Lower leg skin (tissue), 4 donors: Measurements from ENCODE around the gene CCR5AS.

Experiments
- DNase-seq, 2 donors: peaks; one replicate each; pipeline ENCODE4 v3.0.0-alpha.2; 2019; ENCODE audit warnings: low spot score in 2 of 2
- H3K4me3 ChIP-seq: fragments of 200-600 bp; sonication (generic); 2 replicates; pipeline ENCODE4 v1.5.1; 2017; ENCODE audit warnings: mild to moderate bottlenecking, low read depth; ENCODE audit not compliant: poor library complexity, severe bottlenecking
- POLR2A ChIP-seq, 2 donors: fragments of 450-650 bp; IDR thresholded peaks; one replicate each; pipeline ENCODE4 v1.6.1; 2016 to 2017; ENCODE audit warnings: antibody characterized with exemption in 2 of 2, mild to moderate bottlenecking in 1 of 2, moderate library complexity in 1 of 2
- WGBS, 2 donors: methylation state at CpG; one replicate each; pipeline ENCODE4 v1.1.5; 2018; 5-methylcytosine and 5-hydroxymethylcytosine counted together
- intact Hi-C: fragments of 100-400 bp; cut with DNase I; formaldehyde crosslinking; loops from one replicate; pipeline ENCODE4 v1.15.0; 2023; ENCODE audit warnings: low total_unique reads
- TF ChIP-seq, protein P1 (sequence below), 3 donors: fragments of 450-650 bp; IDR thresholded peaks; one replicate each; pipeline ENCODE4 v1.5.1; 2016; ENCODE audit warnings: antibody characterized with exemption in 3 of 3, mild to moderate bottlenecking in 3 of 3, moderate library complexity in 2 of 3

Gene CCR5AS

DNA sequence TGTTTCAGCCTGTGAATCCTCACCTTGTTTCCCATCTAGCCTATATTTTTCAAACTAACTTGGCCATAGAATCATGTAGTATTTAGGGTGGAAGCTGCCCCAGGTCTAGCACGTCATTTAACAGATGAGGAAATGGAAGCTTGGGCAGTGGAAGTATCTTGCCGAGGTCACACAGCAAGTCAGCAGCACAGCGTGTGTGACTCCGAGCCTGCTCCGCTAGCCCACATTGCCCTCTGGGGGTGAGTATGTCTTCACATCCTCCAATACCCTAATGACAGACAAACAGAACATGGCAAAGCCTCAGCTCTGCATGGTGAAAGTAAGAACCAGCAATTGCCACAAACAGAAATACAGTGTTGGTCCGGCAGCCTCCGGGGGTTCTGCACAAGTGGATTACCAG is 38.3 kb downstream of the CCR5AS start:
- intact Hi-C loops, result no loop called here
- peak in 1 of 2 donors; percentile 32 for DNase-seq

DNA sequence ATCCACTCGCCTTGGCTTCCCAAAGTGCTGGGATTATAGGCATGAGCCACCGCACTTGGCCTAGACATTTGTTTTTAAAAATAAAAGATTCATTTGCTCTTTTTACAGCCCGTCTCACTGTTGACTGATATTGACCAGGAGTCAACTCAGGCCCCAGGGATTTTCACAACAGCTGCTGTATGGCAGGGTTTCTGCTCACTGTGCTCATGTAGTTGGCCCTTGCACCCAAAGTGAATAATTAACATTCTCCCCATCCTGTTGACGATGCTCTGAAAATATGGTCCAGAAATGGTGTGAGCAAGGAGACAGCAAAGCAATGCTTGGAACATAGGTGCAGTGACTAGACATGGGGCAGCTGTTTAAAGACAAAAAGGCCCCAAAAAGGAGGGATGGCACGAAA is 39.1 kb downstream of the CCR5AS start:
- 88 to 91% methylated on average over 5 of the region's 5 CpGs for WGBS, 2 donors
- H3K4me3 ChIP-seq, result no peak overlapping the region
- intact Hi-C loops, result no loop called here
- no peak for TF ChIP-seq POLR2A (IDR thresholded peaks at IDR 0.05)
- DNase-seq, result no peak

More for the DNA sequence above, 38.3 kb downstream of the CCR5AS start:
- no peak for TF ChIP-seq POLR2A (IDR thresholded peaks at IDR 0.05)
- TF ChIP-seq, protein P1, sequence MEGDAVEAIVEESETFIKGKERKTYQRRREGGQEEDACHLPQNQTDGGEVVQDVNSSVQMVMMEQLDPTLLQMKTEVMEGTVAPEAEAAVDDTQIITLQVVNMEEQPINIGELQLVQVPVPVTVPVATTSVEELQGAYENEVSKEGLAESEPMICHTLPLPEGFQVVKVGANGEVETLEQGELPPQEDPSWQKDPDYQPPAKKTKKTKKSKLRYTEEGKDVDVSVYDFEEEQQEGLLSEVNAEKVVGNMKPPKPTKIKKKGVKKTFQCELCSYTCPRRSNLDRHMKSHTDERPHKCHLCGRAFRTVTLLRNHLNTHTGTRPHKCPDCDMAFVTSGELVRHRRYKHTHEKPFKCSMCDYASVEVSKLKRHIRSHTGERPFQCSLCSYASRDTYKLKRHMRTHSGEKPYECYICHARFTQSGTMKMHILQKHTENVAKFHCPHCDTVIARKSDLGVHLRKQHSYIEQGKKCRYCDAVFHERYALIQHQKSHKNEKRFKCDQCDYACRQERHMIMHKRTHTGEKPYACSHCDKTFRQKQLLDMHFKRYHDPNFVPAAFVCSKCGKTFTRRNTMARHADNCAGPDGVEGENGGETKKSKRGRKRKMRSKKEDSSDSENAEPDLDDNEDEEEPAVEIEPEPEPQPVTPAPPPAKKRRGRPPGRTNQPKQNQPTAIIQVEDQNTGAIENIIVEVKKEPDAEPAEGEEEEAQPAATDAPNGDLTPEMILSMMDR (IDR thresholded peaks at IDR 0.05), result no peak
- no peak overlapping the region for H3K4me3 ChIP-seq
- 62 to 76% methylated on average over 7 of the region's 7 CpGs for WGBS, 2 donors

DNA sequence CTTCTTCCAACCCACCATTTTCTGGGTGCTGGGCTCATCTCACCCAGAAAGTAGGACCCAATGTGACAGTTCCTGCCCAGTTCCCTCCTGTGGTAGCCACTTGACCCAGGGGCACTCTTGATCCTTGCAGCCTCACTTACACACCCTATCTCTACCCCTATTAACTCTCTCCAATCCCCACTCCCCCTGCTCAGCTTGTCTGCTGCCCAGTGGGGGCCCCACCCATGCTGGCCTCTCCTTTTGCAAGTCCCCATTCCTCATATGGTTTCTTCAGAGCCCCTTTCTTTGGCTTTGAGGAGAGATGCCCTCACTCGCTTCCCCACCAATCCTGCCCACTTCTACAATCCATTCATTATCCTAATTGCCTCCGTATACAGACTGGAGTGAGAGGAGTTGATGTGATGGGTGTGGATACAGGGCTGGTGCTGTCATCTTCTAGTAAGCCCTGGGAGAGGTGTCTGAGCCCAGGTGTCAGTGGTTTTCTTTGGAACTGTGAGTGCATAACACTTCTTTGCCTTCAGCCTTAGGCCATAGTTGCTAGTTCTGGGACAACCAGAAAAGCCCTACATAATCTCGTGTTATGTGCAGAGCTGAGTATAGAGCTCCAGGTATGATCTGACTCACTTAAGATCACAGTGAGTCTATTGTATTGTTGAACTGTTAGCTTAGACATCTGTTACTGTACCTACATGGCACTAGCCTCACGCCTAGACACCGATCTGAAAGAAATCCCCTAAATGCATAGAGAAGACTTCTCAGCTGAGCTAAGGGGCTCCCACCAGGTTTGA is 40.9 kb downstream of the CCR5AS start:
- TF ChIP-seq, protein P1 (IDR thresholded peaks at IDR 0.05), result no peak
- TF ChIP-seq POLR2A (IDR thresholded peaks at IDR 0.05), result no peak
- WGBS, 2 donors, result 77 to 80% methylated on average over 5 of the region's 5 CpGs
- no peak for DNase-seq
- no peak overlapping the region for H3K4me3 ChIP-seq
- intact Hi-C loops, result no loop called here

DNA sequence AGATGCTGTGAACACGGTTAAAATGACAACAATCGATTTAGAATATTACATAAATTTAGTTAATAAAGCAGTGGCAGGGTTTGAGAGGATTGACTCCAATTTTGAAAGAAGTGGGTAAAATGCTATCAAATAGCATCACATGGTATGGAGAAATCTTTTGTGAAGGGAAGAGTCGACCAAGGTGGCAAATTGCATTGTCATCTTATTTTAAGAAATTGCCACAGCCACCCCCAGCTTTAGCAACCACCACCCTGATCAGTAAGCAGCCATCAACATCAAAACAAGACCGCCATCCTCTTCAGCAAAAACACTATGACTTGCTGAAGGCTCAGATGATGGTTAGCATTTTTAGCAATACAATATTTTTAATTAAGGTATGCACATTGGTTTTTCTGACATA is 41.8 kb downstream of the CCR5AS start:
- intact Hi-C loops, result no loop called here
- no peak overlapping the region for H3K4me3 ChIP-seq
- TF ChIP-seq, protein P1 (IDR thresholded peaks at IDR 0.05), result no peak
- no peak for TF ChIP-seq POLR2A (IDR thresholded peaks at IDR 0.05)
- 85% methylated on average over 4 of the region's 4 CpGs for WGBS, 2 donors
- no peak for DNase-seq

DNA sequence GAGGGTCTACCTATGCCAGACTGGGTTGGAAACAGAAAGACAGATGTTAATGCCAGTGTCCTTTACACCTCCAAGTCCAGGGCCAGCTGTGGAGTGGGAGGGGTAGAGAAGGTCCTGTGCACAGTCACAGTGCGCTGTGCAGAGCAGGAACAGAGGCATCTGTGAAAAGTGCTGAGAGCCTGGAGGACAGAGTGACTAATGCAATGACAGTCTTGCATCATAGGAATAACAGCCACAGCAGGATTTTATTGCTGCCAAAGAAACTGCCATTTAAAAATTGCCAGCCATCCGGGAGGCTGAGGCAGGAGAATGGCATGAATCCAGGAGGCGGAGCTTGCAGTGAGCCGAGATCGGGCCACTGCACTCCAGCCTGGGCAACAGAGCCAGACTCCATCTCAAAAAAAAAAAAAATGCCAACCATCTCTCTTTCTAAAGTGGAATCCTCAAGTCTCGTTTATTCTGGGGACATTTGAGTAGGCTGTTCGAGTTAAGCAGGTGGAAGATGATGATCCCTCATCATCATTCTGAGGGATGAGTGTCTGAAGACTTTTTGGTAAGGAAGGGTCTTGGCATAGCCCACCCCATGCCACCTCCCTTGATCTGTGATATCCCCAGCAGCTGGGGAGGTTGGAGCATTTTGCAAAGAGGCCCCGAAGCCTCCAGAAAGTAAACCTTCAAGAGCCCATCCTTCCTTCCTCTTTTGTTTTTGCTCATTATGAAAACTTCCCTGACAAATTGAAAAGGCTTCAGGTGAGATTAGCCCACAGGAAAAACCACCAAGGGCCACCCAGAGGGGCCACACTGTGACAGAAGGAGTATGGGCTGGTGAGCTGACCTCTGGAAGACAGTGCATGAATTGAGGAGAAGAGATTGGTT is 45.2 kb downstream of the CCR5AS start:
- H3K4me3 ChIP-seq, result no peak overlapping the region
- 36 to 49% methylated on average over 8 of the region's 8 CpGs for WGBS, 2 donors
- intact Hi-C loops, result no loop called here
- peak in 1 of 2 donors; percentile 39 for DNase-seq
- TF ChIP-seq POLR2A (IDR thresholded peaks at IDR 0.05), result no peak
- TF ChIP-seq, protein P1 (IDR thresholded peaks at IDR 0.05), result no peak

DNA sequence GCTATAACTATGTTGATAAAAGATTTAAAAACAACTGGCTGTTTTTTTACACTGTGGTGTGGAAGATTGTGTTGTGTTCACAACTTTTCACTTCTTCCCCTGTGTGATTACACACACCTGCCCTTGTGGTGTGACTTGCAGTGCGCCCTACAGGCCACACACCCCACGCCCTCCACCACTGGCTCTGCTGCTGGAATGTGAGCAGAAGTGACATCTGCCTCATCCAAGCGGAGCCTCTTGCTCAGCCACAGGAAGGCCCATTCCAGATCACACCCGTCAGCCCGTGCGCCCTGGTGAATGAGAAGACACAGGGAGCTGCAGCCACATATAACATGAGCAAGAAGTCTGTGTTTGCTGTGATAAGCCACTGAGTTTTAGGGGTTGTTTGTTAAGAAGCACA is 46.0 kb downstream of the CCR5AS start:
- no peak for DNase-seq
- intact Hi-C loops, result no loop called here
- WGBS, 2 donors, result 64 to 73% methylated on average over 6 of the region's 6 CpGs
- TF ChIP-seq, protein P1 (IDR thresholded peaks at IDR 0.05), result no peak
- TF ChIP-seq POLR2A (IDR thresholded peaks at IDR 0.05), result no peak
- no peak overlapping the region for H3K4me3 ChIP-seq
